OCI-LY3 (cell line): ENCODE results near the gene NUP93.

ENCODE experiments used
- H2AFZ ChIP-seq: fragments of 200-600, 300-600 bp; shearing (Covaris generic); 2 replicates; pipeline ENCODE4 v1.6.0; 2014; ENCODE audit warnings: antibody characterized with exemption, low read depth, low read length
- H3K27ac ChIP-seq: fragments of 200-600, 300-600 bp; sonication (generic); 2 replicates; pipeline ENCODE4 v1.5.1; 2014; ENCODE audit warnings: mild to moderate bottlenecking, low read length, moderate library complexity, mixed read lengths
- H3K27me3 ChIP-seq: fragments of 200-600, 300-600 bp; sonication (generic); 2 replicates; pipeline ENCODE4 v1.6.1; 2014; ENCODE audit warnings: low read depth, low read length, mixed read lengths
- H3K36me3 ChIP-seq: fragments of 200-600, 300-600 bp; sonication (generic); replicated peaks from 2 replicates; pipeline ENCODE3; 2014; ENCODE audit warnings: low read depth, low read length, mixed read lengths
- H3K4me1 ChIP-seq: fragments of 300-600, 200-600 bp; sonication (generic); 2 replicates; pipeline ENCODE4 v1.6.1; 2014; ENCODE audit warnings: low read length, mixed read lengths
- H3K4me2 ChIP-seq: fragments of 200-600, 300-600 bp; sonication (generic); 2 replicates; pipeline ENCODE4 v1.6.1; 2014; ENCODE audit warnings: low read length, mixed read lengths
- H3K4me3 ChIP-seq: fragments of 300-600, 200-600 bp; sonication (generic); 2 replicates; pipeline ENCODE4 v1.5.1; 2014; ENCODE audit warnings: antibody characterized with exemption, mild to moderate bottlenecking, low read length, moderate library complexity
- H3K79me2 ChIP-seq: fragments of 300-600, 200-600 bp; shearing (Covaris generic); 2 replicates; pipeline ENCODE4 v1.6.1; 2014; ENCODE audit warnings: mild to moderate bottlenecking, low read length, mixed read lengths
- H3K9ac ChIP-seq: fragments of 300-600, 200-600 bp; shearing (Covaris generic); 2 replicates; pipeline ENCODE4 v1.6.0; 2014; ENCODE audit warnings: mild to moderate bottlenecking, low read length, moderate library complexity
- H3K9me3 ChIP-seq: fragments of 200-600, 300-600 bp; shearing (Covaris generic); 2 replicates; pipeline ENCODE4 v1.6.1; 2014; ENCODE audit warnings: low read length, mixed read lengths; ENCODE audit not compliant: insufficient read depth
- H4K20me1 ChIP-seq: fragments of 200-600, 300-600 bp; sonication (generic); 2 replicates; pipeline ENCODE4 v1.6.1; 2016; ENCODE audit warnings: low read length, mixed read lengths; ENCODE audit not compliant: insufficient read depth
- CTCF ChIP-seq: fragments of 200-600, 300-600 bp; sonication (generic); IDR thresholded peaks from 2 replicates; pipeline ENCODE4 v1.5.1; 2014; ENCODE audit warnings: antibody characterized with exemption, low read length, low read depth
- EZH2phosphoT487 ChIP-seq: fragments of 200-600 bp; shearing (Covaris generic); IDR thresholded peaks from 2 replicates; pipeline ENCODE4 v1.6.1; 2018; ENCODE audit warnings: antibody characterized with exemption, mixed run types, low read depth

Gene NUP93

GRCh38 chr16:56710181-56710737, 19.7 kb upstream of the NUP93 start:
- Histone ChIP-seq H4K20me1 (no peaks in the 10 kb centered on the region), H3K36me3 (no peaks in the 10 kb centered on the region)

GRCh38 chr16:56711862-56712261, 18.1 kb upstream of the NUP93 start:
- H3K36me3 ChIP-seq, result no peaks in the 10 kb centered on the region
- H3K4me1 ChIP-seq, result no peaks in the 10 kb centered on the region
- no peak overlapping the region for H3K4me2 ChIP-seq
- H3K9ac ChIP-seq, result no peak overlapping the region
- H3K27me3 ChIP-seq, result peaks cover 9% of the 10 kb centered on the region
- H4K20me1 ChIP-seq, result no peaks in the 10 kb centered on the region
- H3K27ac ChIP-seq, result no peak overlapping the region
- no peak overlapping the region for H3K4me3 ChIP-seq
- TF ChIP-seq EZH2phosphoT487 (no peak), CTCF (no peak)
- H3K9me3 ChIP-seq, result no peaks in the 10 kb centered on the region
- H3K79me2 ChIP-seq, result no peaks in the 10 kb centered on the region
- H2AFZ ChIP-seq, result no peak overlapping the region

More at GRCh38 chr16:56710181-56710737, 19.7 kb upstream of the NUP93 start:
- Histone ChIP-seq H3K4me2 (no peak overlapping the region), H2AFZ (no peak overlapping the region), H3K79me2 (no peaks in the 10 kb centered on the region), H3K4me3 (no peak overlapping the region), H3K27ac (no peak overlapping the region), H3K9me3 (no peaks in the 10 kb centered on the region), H3K4me1 (no peaks in the 10 kb centered on the region), H3K27me3 (peaks cover 9% of the 10 kb centered on the region), H3K9ac (no peak overlapping the region)
- no peak for TF ChIP-seq EZH2phosphoT487
- TF ChIP-seq CTCF, result no peak

GRCh38 chr16:56713794-56714193, 16.1 kb upstream of the NUP93 start:
- H3K36me3 ChIP-seq, result no peaks in the 10 kb centered on the region
- H2AFZ ChIP-seq, result no peak overlapping the region
- no peaks in the 10 kb centered on the region for H3K9me3 ChIP-seq
- H3K4me2 ChIP-seq, result no peak overlapping the region
- H3K27ac ChIP-seq, result no peak overlapping the region
- H3K27me3 ChIP-seq, result peaks cover 2% of the 10 kb centered on the region; the same call in 1 of the 2 replicates
- no peak overlapping the region for H3K4me3 ChIP-seq
- H3K79me2 ChIP-seq, result no peaks in the 10 kb centered on the region
- TF ChIP-seq EZH2phosphoT487, result no peak
- TF ChIP-seq CTCF, result no peak
- H4K20me1 ChIP-seq, result no peaks in the 10 kb centered on the region
- H3K9ac ChIP-seq, result no peak overlapping the region
- no peaks in the 10 kb centered on the region for H3K4me1 ChIP-seq

GRCh38 chr16:56715126-56715525, 14.8 kb upstream of the NUP93 start:
- 0 out of 2 replicates have a peak, but pooled peaks cover under 1% of the 10 kb centered on the region for H3K27me3 ChIP-seq
- no peak for TF ChIP-seq EZH2phosphoT487
- no peak for TF ChIP-seq CTCF
- H3K9ac ChIP-seq, result no peak overlapping the region

More at GRCh38 chr16:56715126-56715525, 14.8 kb upstream of the NUP93 start:
- H3K4me3 ChIP-seq, result no peak overlapping the region
- no peak overlapping the region for H3K27ac ChIP-seq
- H3K4me1 ChIP-seq, result no peaks in the 10 kb centered on the region
- H3K79me2 ChIP-seq, result no peaks in the 10 kb centered on the region
- H2AFZ ChIP-seq, result no peak overlapping the region
- H3K9me3 ChIP-seq, result no peaks in the 10 kb centered on the region
- H3K36me3 ChIP-seq, result no peaks in the 10 kb centered on the region
- H3K4me2 ChIP-seq, result no peak overlapping the region
- no peaks in the 10 kb centered on the region for H4K20me1 ChIP-seq
